IMR-90 (cell line): Measurements from ENCODE around the gene POLR1E.

Source experiments
- BHLHE40 ChIP-seq: fragments of 150-350 bp; IDR thresholded peaks from 2 replicates; pipeline ENCODE4 v1.6.1; 2016; ENCODE audit warnings: mild to moderate bottlenecking, low read depth, low read length
- CEBPB ChIP-seq: IDR thresholded peaks from 2 replicates; pipeline ENCODE4 v1.6.1; 2012; ENCODE audit warnings: low read depth, low read length, improper control_type of control experiment
- CTCF ChIP-seq: conservative IDR thresholded peaks from 2 replicates; pipeline ENCODE4 v1.5.1; 2012; ENCODE audit warnings: mild to moderate bottlenecking, low read depth, low read length, improper control_type of control experiment
- MAFK ChIP-seq: IDR thresholded peaks from 2 replicates; pipeline ENCODE4 v1.6.1; 2012; ENCODE audit warnings: low read depth, low read length, improper control_type of control experiment
- MXI1 ChIP-seq: IDR thresholded peaks from 2 replicates; pipeline ENCODE4 v1.6.1; 2012; ENCODE audit warnings: low read depth, mild to moderate bottlenecking, low read length, moderate library complexity, borderline replicate concordance
- NFE2L2 ChIP-seq: fragments of 150-350 bp; IDR thresholded peaks from 2 replicates; pipeline ENCODE4 v1.6.1; 2016; ENCODE audit warnings: low read depth, mild to moderate bottlenecking, low read length
- POLR2A ChIP-seq: IDR thresholded peaks from 2 replicates; pipeline ENCODE4 v1.6.1; 2012; ENCODE audit warnings: mild to moderate bottlenecking, low read depth, low read length
- RAD21 ChIP-seq: IDR thresholded peaks from 2 replicates; pipeline ENCODE4 v1.6.1; 2012; ENCODE audit warnings: low read length, improper control_type of control experiment
- RFX5 ChIP-seq: IDR thresholded peaks from 2 replicates; pipeline ENCODE4 v1.8.0; 2012; ENCODE audit warnings: low read depth, mild to moderate bottlenecking, low read length, moderate library complexity
- SMC3 ChIP-seq: fragments of 150-350 bp; IDR thresholded peaks from 2 replicates; pipeline ENCODE4 v1.6.1; 2016; ENCODE audit warnings: low read depth, mild to moderate bottlenecking, antibody characterized with exemption, low read length, moderate library complexity
- USF2 ChIP-seq: fragments of 150-350 bp; IDR thresholded peaks from 2 replicates; pipeline ENCODE4 v1.6.1; 2017; ENCODE audit warnings: mild to moderate bottlenecking, antibody characterized with exemption, low read length, low read depth

- no peak for TF ChIP-seq NFE2L2
- no peak for TF ChIP-seq RAD21
- no peak for TF ChIP-seq CTCF
- TF ChIP-seq MXI1: no peak
- no peak for TF ChIP-seq POLR2A
- no peak for TF ChIP-seq BHLHE40
- no peak for TF ChIP-seq SMC3
- TF ChIP-seq CEBPB: no peak
- no peak for TF ChIP-seq USF2
- TF ChIP-seq MAFK: no peak
- TF ChIP-seq RFX5: no peak
These were observed 65.0 kb downstream of the POLR1E start for GRCh38 chr9:37550781-37551180.
